Esophagus (tissue), 2 donors: ENCODE measurements around the gene CBLC. TPM values are rescaled to one million over a fixed set of nuclear protein-coding genes. Genes with fewer than 3 reads are reported as not detected.

Experiments used
- H3K27ac ChIP-seq, 2 donors: one replicate each; pipeline ENCODE4 v1.5.1; 2013; ENCODE audit warnings: low read depth in 2 of 2, mild to moderate bottlenecking in 2 of 2, inconsistent platforms in 1 of 2, low read length in 1 of 2, moderate library complexity in 1 of 2
- H3K27me3 ChIP-seq, 2 donors: one replicate each; pipeline ENCODE4 v1.6.1; 2013; ENCODE audit warnings: low read length in 2 of 2, control low read depth in 1 of 2, mild to moderate bottlenecking in 1 of 2; ENCODE audit not compliant: insufficient read depth in 2 of 2, control insufficient read depth in 1 of 2
- H3K36me3 ChIP-seq, 2 donors: one replicate each; pipeline ENCODE4 v1.6.1; 2013; ENCODE audit warnings: low read length in 1 of 2; ENCODE audit not compliant: control insufficient read depth in 2 of 2, insufficient read depth in 2 of 2
- H3K4me1 ChIP-seq, 2 donors: one replicate each; pipeline ENCODE4 v1.6.1; 2013; ENCODE audit warnings: low read length in 1 of 2; ENCODE audit not compliant: control insufficient read depth in 2 of 2, insufficient read depth in 2 of 2
- H3K4me3 ChIP-seq, 2 donors: one replicate each; pipeline ENCODE4 v1.5.1; 2013; ENCODE audit warnings: low read length in 2 of 2, mild to moderate bottlenecking in 2 of 2, low read depth in 1 of 2, moderate library complexity in 1 of 2
- H3K9me3 ChIP-seq, 2 donors: one replicate each; pipeline ENCODE4 v1.6.1; 2013; ENCODE audit warnings: mild to moderate bottlenecking in 2 of 2, low read depth in 1 of 2, low read length in 1 of 2, moderate library complexity in 1 of 2; ENCODE audit not compliant: control insufficient read depth in 2 of 2, insufficient read depth in 1 of 2
- WGBS, 2 donors: extraction: QIAGEN DNeasy Blood & Tissue Kit; methylation state at CpG; one replicate each; pipeline ENCODE4 v1.1.7; 2013; 5-methylcytosine and 5-hydroxymethylcytosine counted together
- polyA plus RNA-seq, 2 donors: library from polyadenylated mRNA; stranded (reverse); fragments of 200-250 nt; gene quantifications; one replicate each; pipeline ENCODE4 v1.2.3, GENCODE V29; 2013
- donor health status: healthy with polysubstance abuse.
- donor health status: Bipolar disorder and iron deficiency.

CBLC gene
- polyA plus RNA-seq, 2 donors = 35.0 to 39.4 TPM

DNA sequence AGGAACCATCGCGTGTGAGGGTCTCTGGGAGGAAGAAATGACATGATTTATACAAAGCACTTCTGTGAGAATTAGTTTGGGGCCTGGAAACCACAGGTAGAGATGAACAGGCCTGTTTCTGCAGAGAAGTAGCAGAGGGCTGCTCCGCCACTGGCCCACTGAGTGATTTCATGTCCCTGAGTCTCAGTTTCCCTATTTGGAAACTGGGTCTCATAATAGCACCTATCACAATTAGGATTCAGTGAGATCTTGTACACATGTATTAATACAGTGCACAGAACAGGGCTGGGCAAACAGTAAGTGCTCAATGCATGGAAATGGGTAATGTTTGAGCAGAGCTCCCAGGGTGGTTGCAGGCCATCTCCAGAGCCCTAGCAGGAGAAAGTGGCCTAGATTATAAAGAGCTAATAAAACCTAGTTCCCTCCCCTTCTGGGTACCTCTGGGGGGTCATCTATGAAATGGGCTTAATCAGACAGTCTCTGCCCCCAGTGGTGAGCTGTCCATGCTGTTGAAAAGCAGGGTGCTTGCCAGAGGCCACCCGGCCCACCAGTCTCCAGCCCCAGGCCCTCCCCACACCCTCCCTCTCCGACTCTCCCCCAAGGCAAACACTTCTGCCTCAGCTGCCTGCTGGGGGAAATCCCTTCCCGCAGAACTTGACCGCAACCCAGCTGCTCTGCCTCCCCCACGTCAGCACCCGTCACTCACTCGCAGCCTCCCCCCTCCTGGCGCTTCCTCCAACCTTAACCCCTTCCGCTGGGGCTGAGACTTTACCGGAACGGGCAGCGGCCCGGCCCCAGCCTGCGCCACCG is 24.7 kb upstream of the CBLC start:
- Histone ChIP-seq H3K36me3 (peaks cover 4 to 32% of the 10 kb centered on the region in 2 donors), H3K27me3 (no peaks in the 10 kb centered on the region), H3K4me3 (peak overlapping the region; percentile 42 to 45), H3K27ac (peak overlapping the region; percentile 95 to 98), H3K9me3 (no peaks in the 10 kb centered on the region), H3K4me1 (peaks cover 4 to 25% of the 10 kb centered on the region in 2 donors)
- 10 to 11% methylated on average over 18 of the region's 18 CpGs for WGBS, 2 donors

DNA sequence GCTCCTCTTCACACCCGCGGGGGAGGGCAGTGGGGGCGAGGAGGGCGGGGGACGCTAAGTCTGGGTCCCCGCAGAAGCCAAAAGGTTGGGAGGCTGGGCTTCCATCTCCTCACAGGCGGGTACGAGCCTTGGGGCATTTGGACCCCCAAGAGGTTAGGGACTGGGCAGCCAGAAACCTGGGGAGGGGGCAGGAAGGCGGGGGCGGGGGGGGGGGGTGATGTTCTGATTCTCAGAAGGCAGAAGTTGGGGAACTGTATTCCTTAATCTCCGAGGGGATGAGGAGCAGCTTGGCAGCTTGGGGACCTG is 24.1 kb upstream of the CBLC start:
- peak overlapping the region; percentile 42 to 45 for H3K4me3 ChIP-seq
- no peaks in the 10 kb centered on the region for H3K9me3 ChIP-seq
- H3K27ac ChIP-seq = peak overlapping the region; percentile 95 to 98
- 0 to 1% methylated on average over 9 to 11 of the region's 11 CpGs for WGBS, 2 donors
- peaks cover 4 to 37% of the 10 kb centered on the region in 2 donors for H3K36me3 ChIP-seq
- peaks cover 4 to 30% of the 10 kb centered on the region in 2 donors for H3K4me1 ChIP-seq
- H3K27me3 ChIP-seq = no peaks in the 10 kb centered on the region

DNA sequence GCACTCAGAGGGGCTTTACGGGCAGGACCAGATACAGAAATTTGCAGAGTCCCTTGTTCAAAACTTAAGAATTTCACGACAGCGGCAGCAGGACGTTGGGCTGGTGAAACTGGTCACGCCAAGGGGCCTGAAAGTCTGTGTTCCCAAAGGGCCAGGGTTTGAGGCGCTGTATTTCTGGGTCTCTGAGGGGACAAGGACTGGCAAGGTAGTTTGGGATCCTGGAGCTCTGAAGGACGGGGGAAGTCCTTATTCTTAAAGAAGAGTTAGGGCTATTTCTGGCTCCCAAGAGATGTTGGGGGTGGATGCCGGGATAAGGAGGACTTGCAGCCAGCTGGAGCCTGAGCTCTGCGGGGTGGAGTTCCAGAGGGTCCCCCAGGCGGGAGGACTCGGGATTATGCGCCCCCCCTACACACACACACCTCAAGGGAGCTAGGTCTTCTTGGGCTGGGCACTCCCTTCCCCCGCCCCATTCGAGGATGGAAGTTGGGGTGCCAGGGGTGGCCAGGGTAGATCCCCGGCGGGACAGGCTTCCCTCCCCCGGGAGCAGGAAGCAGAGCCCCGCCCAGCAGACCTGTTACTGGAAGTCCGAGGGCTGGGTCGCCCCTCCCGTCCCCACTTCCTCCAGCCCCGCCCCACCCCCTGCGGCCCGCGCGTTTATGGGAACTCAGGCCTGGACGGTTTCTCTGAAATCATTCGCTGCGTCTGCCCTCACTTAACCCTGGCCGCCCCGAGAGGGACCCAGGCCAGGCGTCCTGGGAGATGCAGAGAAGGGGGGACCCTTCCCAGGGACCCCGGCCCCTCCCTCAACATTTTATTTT is 23.5 kb upstream of the CBLC start:
- peaks cover 4 to 40% of the 10 kb centered on the region in 2 donors for H3K36me3 ChIP-seq

DNA sequence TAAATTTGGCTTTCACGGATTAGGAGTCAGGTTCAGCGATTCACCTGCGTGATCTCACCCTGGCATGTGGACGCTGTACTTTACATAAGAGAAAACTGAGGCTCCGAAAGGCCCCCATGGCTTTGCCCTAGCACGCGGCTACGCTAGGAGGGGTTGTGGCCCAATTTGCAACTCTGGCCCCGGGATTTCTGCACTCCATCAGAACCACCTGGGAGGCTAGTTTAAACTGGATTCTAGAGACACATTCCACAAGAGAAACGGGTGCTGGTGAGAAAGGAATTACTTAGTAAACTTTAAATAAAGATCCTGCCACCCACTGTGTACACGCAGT is 23.0 kb upstream of the CBLC start:
- Histone ChIP-seq H3K27me3 (no peaks in the 10 kb centered on the region), H3K4me3 (peak overlapping the region in 1 of 2 donors; percentile 42), H3K9me3 (no peaks in the 10 kb centered on the region), H3K27ac (peak overlapping the region; percentile 54 to 98), H3K36me3 (peaks cover 4 to 44% of the 10 kb centered on the region in 2 donors), H3K4me1 (peaks cover 4 to 31% of the 10 kb centered on the region in 2 donors)
- WGBS, 2 donors = 19 to 24% methylated on average over 11 of the region's 11 CpGs

More for the DNA sequence above, 23.5 kb upstream of the CBLC start:
- H3K4me3 ChIP-seq = peak overlapping the region; percentile 41 to 42
- peak overlapping the region; percentile 95 to 98 for H3K27ac ChIP-seq
- WGBS, 2 donors = 2 to 4% methylated on average over 33 of the region's 33 CpGs
- no peaks in the 10 kb centered on the region for H3K27me3 ChIP-seq
- no peaks in the 10 kb centered on the region for H3K9me3 ChIP-seq
- H3K4me1 ChIP-seq = peaks cover 4 to 31% of the 10 kb centered on the region in 2 donors

DNA sequence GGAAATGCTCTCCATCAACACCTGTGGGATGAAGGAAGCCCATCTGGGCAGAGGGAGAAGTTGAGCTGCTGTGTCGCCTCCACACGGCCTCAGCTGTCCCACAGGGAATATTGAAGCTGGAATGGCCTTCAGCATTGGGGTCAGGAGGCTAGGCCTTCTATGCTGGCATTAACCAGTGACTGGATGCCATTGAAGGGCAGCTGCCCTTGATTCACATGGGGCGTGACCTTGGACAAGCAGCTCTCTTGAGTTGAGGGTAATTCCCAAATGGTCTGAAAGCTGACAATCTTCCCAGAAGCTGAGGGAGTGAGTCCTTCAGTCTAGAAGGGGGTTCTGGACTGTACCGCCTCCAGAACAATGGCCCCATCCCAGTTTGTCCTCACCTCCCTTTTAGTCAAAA is 22.5 kb upstream of the CBLC start:
- H3K4me3 ChIP-seq = peak overlapping the region in 1 of 2 donors; percentile 42
- no peaks in the 10 kb centered on the region for H3K9me3 ChIP-seq
- 73 to 74% methylated on average over 4 of the region's 4 CpGs for WGBS, 2 donors
- H3K36me3 ChIP-seq = peaks cover 4 to 45% of the 10 kb centered on the region in 2 donors
- H3K4me1 ChIP-seq = peaks cover 4 to 31% of the 10 kb centered on the region in 2 donors
- no peaks in the 10 kb centered on the region for H3K27me3 ChIP-seq
- peak overlapping the region; percentile 54 to 98 for H3K27ac ChIP-seq

DNA sequence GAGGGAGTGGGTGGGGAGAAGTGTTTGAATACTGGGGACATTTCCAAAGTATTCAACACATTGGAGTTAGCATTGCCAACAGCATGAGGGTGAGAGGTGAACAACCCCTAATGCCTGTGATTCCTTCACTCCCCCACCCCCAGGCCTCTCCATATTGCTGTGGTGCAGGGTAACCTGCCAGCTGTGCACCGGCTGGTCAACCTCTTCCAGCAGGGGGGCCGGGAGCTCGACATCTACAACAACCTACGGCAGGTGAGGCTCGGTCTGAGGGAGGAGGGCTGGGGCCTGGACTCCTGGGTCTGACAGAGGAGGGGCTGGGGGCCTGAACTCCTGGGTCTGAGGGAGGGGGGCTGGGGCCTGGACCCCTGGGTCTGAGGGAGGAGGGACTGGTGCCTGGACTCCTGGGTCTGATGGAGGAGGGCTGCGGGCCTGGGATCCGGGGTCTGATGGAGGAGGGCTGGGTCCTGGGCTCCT is 21.6 kb upstream of the CBLC start:
- Histone ChIP-seq H3K9me3 (no peaks in the 10 kb centered on the region), H3K27me3 (no peaks in the 10 kb centered on the region), H3K27ac (peak overlapping the region; percentile 45 to 71), H3K4me3 (no peak overlapping the region), H3K4me1 (peaks cover 4 to 30% of the 10 kb centered on the region in 2 donors), H3K36me3 (peaks cover 4 to 41% of the 10 kb centered on the region in 2 donors)
- WGBS, 2 donors = 76 to 87% methylated on average over 7 of the region's 7 CpGs

DNA sequence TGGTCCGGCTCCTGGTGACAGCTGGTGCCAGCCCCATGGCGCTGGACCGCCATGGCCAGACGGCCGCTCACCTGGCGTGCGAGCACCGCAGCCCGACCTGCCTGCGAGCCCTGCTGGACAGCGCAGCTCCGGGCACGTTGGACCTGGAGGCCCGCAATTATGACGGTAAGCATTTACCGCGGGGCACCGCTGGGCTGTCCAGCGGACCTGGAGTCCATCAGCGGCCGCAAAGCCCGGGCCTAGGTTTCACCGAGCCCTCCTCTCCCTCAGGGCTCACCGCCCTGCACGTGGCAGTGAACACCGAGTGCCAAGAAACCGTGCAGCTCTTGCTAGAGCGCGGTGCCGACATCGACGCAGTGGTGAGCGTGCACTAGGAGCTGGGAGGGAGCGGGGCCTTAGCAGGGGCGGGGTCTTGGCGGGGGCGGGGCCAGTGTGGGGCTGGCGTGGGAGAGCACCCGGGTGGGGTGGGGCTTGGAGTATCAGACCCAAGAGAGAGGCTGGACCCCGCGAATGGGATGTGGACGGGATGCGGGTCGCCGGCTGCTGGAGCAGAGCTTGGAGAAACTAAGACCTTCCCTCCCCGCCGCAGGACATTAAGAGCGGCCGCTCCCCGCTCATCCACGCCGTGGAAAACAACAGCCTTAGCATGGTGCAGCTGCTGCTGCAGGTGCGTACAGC is 20.5 kb upstream of the CBLC start:
- Histone ChIP-seq H3K27me3 (no peaks in the 10 kb centered on the region), H3K9me3 (no peaks in the 10 kb centered on the region), H3K36me3 (peaks cover 4 to 39% of the 10 kb centered on the region in 2 donors), H3K27ac (peak overlapping the region; percentile 75), H3K4me1 (peaks cover 4 to 25% of the 10 kb centered on the region in 2 donors), H3K4me3 (peak overlapping the region in 1 of 2 donors; percentile 33)
- 62 to 63% methylated on average over 49 to 53 of the region's 53 CpGs for WGBS, 2 donors

DNA sequence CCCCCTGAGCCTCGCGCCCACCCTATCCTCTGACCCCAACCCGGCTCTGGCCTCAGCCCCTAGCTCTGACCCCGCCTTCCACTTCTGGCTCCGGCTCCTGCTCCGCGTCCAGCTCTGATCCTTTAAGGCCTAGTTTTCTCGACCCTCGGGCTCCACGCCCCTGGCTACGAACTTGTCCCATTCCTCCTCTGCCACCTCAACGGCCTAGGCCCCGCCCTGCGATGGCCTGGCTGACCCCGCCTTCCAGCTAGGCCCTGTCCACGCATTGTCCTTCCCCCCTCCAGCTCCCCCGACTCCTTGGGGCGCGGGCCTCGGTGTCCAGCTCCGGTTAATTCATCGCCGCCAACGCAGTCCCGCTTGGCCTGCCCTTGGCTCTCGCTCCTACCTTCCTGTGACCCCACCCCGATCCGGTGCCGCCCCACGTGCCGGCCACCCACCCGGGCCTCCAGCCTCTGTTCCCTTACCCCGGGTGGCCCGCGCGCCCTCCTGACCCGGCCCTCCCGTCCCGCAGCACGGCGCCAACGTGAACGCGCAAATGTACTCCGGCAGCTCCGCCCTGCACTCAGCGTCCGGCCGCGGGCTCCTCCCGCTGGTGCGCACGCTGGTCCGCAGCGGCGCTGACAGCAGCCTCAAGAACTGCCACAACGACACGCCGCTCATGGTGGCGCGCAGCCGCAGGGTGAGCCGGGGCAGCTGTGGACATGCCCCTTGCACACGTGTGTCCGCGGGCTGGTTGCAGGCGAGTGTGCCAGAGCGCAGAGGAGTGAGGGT is 19.8 kb upstream of the CBLC start:
- WGBS, 2 donors = 48 to 54% methylated on average over 68 of the region's 68 CpGs
- peaks cover 4 to 20% of the 10 kb centered on the region in 2 donors for H3K4me1 ChIP-seq
- peaks cover 0 to 37% of the 10 kb centered on the region in 2 donors for H3K36me3 ChIP-seq
- H3K27me3 ChIP-seq = no peaks in the 10 kb centered on the region
- H3K9me3 ChIP-seq = no peaks in the 10 kb centered on the region
- H3K27ac ChIP-seq = peak overlapping the region; percentile 75
- peak overlapping the region in 1 of 2 donors; percentile 33 for H3K4me3 ChIP-seq

DNA sequence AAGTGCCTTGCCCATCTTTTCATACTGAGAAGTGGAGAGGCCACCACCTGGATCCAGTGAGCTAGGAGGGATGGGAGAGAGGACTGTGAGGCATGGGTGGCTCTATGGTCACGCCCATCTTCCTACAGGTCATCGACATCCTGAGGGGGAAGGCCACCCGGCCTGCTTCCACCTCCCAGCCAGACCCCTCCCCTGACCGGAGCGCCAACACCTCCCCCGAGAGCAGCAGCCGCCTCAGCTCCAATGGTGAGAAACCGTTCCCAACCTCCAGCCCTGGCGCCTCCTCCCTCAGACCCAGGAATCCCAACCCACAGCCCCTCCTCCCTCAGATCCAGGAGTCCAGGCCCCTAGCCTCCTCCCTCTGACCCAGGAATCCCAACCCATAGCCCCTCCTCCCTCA is 19.1 kb upstream of the CBLC start:
- peaks cover 0 to 37% of the 10 kb centered on the region in 2 donors for H3K36me3 ChIP-seq
- 69 to 78% methylated on average over 7 to 9 of the region's 9 CpGs for WGBS, 2 donors

More for the DNA sequence above, 19.1 kb upstream of the CBLC start:
- H3K4me1 ChIP-seq = peaks cover 4 to 19% of the 10 kb centered on the region in 2 donors
- H3K4me3 ChIP-seq = no peak overlapping the region
- no peaks in the 10 kb centered on the region for H3K27me3 ChIP-seq
- H3K9me3 ChIP-seq = no peaks in the 10 kb centered on the region
- peak overlapping the region; percentile 30 to 75 for H3K27ac ChIP-seq
